Anterior cingulate cortex (tissue), 58 donors: Measurements from ENCODE around the gene BACE2.

ENCODE experiments used
- DNase-seq, 58 donors: peaks; one replicate each; lab custom pipeline; 2025; lab: John Stamatoyannopoulos, UW

The BACE2 gene

GRCh38 chr21:41167348-41168342 is at the start of gene BACE2:
Gene BACE2, plus strand, starts transcription at chr21:41168160. Its CDS starts 104 bp downstream, at chr21:41168264.
- DNase-seq = peak in 48 of 58 donors; percentile 15 to 73 (median 52)

DNA sequence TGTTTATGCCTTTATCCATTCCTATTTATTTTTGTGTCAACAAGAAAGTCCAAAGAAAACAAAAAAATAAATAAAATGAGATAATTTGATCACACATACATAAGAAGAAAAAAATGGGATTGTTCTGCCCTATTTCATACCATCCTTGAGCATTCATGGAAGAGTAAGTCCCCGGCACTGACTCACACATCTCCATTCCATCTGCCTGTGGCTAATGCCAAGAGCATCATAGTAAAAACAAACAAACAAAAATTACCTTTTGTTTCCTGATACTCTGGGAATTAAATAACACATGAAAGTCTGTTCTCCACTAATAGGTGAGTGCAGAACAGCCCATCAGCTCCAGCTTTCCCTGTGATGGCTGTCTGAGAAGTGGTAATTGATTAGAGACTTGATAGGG is 48.1 kb upstream of the BACE2 start:
- DNase-seq = no peak

DNA sequence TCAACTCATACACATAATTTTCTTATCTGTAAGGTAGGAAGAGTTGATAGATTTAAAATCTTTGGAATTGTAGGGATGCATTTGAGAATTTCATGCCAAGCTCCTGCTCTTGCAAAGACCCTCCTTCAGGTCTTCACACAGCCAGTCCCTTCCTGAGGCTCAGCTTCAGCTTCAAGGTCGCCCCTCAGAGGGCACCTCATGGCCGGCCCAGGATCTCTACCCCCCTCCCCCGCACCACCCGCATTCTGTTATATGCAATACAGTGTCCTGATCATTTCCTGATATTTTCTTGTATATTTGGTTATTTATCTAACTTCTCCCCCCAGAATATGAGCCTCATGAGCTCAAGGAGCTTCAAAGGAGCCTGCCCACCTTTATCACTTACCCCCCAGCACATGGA is 47.0 kb upstream of the BACE2 start:
- no peak for DNase-seq

- peak in 54 of 58 donors; percentile 13 to 92 (median 60) for DNase-seq
Observed at GRCh38 chr21:41121785-41122415, 46.1 kb upstream of the BACE2 start.

DNA sequence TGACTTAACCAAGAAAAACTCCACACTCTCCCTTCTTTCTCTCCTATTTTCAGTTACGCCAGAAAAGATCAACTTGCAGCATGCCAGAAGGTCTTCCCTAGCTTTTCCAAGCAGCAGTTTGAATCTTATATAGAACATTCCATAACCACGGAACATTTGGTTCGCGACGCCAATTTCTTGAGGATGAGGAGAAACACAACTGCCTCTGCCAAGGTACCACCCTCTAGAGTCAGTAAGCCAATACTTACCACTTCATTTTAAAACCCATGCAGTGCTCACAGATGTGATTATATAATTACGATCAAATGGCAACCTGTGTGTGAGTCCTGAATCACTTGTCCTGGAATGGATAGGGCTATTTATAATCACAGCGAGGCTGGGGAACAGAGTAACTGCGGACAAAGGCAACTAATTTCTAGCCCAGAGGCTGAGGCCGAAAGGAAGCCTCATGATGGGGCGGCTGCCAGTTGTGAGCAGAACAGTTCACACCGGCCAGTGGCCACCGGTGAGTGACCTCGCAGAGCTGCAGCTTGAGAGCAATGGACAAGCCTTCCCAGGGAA is 43.2 kb upstream of the BACE2 start:
- peak in 16 of 58 donors; percentile 3 to 56 (median 18) for DNase-seq

- DNase-seq = no peak
Observed at GRCh38 chr21:41128981-41129380, 39.0 kb upstream of the BACE2 start.

DNA sequence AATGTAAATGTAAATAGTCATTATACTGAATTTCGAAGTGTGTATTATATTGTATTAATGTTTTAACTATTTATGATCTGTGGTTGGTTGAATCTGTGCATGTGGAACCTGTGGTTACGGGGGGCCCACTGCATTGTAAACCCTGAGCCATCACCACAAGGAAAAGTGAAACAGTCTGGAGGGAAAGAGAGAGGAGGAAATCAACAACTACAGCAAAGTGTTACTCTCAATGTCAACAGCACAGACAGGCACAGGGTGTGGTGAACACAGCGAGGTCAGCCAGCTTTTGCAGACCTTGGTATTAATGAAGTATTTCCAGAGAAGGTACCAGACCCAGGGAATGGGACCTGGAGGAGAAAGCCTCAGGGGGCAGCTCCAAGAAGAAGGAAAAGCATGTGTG is 37.1 kb upstream of the BACE2 start:
- DNase-seq = no peak

DNA sequence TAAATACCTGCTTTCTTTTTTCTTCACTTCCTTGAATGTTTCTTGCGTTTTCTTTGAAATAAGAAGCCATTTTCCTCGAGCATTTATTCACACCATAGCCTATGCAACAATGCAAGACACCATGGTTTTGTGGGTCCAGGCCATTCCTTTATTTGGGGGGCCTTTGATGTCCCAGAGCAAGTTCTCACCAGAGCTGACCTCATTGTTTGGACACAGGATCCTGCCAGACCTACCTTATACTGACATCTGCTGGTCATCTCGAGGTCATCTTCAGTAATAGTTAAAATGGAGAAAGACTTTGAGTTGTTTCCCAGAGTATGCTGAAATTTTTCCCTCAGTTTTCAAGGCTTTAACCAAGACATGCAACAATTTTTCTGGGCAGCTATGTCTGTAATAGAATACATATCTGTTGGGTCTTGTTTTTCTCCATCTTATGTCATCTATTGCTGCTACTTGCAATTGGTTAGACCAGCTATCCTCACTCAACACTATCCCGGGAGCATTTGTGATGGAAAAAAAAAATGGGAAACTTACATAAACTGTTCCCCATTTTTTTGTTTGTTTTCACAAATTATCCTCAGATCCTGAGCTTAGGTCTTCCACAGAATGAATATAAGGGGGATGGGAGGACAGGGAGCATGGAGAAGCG is 34.0 kb upstream of the BACE2 start:
- peak in 1 of 58 donors; percentile 1 for DNase-seq

DNA sequence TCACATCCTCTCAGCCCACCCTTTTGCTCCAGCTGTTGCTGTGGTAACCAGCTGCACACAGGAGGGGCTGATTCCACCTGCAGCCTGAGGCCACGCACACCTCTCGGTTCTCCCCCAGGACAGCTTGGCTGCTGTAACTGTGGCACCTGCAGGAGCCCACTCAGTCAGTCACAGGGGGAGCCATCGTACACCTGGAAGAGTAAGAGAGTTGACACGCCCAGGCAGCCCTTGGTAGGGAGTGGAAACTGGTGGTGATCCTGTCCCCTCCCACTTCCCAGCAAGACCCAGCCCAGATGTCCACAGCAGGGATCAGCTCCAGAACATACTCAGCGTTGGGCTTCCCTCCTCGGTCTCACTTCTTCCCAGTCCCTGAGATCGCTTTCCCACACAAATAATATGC is 32.2 kb upstream of the BACE2 start:
- DNase-seq = no peak

DNA sequence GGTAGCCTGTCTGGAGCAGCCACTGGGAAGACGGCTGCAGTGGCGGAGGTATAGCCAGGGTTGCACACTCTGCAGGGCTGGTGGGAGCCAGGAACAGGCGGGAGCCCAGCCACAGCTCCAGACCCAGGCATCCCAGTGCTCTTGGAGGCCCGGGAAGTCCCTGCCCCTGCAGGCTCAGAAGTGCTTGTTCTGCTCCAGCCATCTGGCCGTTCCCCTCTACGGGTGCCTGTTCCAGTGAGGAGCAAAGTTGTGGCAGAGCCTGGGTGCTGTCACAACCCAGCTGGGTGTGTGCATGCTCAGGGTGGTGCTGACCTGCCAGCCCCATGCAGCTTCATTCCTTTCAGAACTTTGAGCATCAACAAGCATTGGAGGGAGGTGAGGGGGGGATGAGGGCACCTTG is 31.7 kb upstream of the BACE2 start:
- DNase-seq = no peak

DNA sequence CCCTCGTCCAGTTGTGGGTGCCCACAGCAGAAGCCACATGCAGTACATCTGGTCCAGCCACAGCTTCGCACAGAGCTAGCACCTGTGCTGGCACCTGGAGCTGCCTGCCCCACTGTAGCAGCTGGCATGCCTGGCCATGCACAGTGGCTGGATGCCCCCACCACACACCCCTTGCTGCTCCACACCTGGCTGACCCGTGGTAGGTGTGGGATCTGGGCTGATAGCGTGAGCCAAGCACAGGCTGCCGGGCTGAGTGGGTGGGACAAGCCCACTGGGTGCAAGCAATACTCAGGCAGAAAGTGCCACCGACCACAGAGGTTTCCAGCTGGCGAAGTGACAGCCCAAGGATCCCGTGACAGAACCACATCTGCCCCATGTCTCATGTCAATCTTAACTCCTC is 30.6 kb upstream of the BACE2 start:
- DNase-seq = no peak

GRCh38 chr21:41137889-41138288 is 30.1 kb upstream of the BACE2 start:
- no peak for DNase-seq

DNA sequence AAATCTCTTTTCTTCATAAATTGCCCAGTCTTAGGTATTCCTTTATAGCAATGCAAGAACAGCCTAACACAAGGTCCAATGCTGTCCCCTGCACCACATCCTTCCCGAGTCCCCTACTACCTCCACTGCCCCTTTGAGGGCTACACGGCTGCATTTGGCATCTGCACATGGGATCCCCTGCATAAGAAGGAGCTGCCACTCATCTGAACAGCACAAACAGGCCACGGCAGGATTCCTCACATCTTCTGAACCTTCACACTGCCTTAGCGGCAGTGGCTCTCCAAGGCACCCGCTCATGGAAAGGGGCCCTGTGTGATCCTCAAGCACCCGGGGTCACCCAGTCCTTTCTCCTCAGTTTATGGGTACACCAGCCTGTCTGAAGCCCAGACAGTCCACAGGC is 29.2 kb upstream of the BACE2 start:
- no peak for DNase-seq

- no peak for DNase-seq
Observed at GRCh38 chr21:41139275-41139674, 28.7 kb upstream of the BACE2 start.

- DNase-seq = no peak
Observed at GRCh38 chr21:41139951-41140350, 28.0 kb upstream of the BACE2 start.

DNA sequence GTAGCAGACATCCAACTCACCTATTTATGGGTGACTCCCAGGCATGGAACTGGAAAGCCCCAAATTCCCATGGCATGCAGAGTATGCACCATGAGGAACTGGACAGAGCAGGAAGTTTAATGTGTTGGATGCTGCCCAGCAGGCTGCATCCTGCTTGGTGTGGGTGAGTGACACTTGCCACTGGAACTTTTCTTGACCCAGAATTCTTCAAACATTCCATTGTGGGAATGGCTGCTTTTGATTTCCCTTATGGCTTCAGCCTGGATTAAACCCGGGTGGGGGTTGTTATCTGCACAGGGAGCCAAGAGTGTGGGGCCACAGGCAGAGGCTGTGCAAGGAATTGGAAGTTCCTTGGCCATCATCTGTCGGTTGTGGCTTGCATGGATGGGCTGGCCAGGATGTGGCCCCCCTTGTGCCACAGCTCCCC is 26.9 kb upstream of the BACE2 start:
- no peak for DNase-seq

DNA sequence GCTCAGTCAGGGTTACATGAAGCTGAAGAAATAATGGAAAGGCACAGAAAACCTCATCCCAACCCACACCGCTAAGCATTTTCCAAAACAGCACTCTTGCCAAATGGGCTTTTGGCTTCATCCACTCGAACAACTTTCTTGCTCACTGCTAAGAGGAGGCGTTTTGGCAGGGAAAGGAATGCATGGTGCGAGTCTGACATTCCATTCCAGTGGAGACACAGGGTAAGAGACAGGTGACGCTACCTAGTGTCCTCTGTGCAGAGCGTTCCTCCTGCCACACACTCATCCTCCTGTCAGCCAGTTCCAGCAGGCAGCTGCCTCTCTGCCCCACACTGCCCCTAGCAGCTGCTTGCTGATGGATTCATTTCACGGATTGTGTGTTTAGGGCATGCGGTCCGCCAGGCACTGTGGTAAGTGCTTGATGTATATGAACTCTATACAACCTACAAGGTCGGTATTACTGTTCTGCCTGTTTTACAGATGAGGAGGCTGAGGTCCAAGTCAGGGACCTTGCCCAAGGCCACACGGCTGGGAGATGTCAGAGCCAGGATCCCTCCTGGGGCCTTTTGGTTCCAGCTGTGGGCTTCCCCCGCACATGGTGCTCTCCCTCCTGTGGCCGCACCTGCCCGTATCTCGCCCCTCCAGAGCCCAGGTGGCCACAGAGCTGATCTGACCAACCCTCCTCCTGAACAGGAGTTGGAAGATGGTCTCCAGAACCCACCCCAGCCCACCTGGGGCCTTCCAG is 25.7 kb upstream of the BACE2 start:
- DNase-seq = peak in 39 of 58 donors; percentile 4 to 75 (median 32)

DNA sequence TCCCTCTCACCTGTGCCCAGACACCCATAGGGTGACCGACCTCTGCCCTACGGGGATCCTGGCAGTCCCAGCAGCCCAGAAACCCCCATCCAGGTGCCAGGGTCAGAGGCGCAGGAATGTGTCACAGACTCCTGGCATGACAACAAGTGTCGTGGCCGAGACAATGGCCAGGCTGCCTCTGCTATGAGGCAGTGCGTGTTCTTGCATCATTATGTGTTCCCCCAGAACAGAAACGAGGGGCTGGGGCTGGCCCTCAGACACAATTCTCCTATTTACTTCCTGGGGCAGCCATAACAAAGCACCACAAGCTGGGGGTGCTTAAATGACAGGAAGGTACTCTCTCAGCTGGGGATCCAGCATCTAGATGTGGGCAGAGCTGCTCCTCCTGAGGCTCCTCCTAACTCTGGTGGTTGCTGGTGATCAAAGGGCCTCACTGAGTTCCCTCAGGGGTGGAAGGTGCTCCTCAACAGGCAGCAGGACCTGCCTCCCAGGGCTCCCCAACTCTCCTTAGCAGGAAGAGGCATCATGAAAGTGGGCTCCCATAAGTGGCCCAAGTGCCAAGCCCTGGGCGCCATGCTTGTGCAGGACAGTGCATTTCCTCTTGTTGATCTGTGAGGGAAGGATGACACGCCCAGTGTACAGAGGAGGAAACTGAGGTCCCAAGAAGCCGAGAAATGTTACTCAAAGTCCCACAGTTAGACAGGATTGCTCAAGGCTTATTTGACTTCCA is 24.2 kb upstream of the BACE2 start:
- no peak for DNase-seq
